Central memory CD8-positive, alpha-beta T cell (primary cell): ENCODE measurements around the gene APBB3.
"Not testable (repeated sequence)": the region's sequence is repeated elsewhere in the genome, so short reads cannot be mapped to it uniquely, and the experiment has no call there.

ENCODE experiments used
- ATAC-seq: fragments of 150-1000 bp; cut with Tn5 transposase; replicated peaks from 2 replicates; pipeline ENCODE4 v1.10.0; 2022; ENCODE audit warnings: mild to moderate bottlenecking, moderate FRiP score, moderate number of reproducible peaks; ENCODE audit not compliant: poor library complexity, severe bottlenecking; ENCODE audit errors: extremely low read depth
- DNase-seq, 2 donors: peaks; one replicate each; pipeline ENCODE4 v3.0.0; 2021; ENCODE audit warnings: low spot score in 2 of 2
- H3K27ac Mint-ChIP-seq: one replicate; pipeline ENCODE4 v1.8.0; 2022; ENCODE audit warnings: low read depth, mild to moderate bottlenecking, moderate library complexity, mixed read lengths
- H3K27me3 Mint-ChIP-seq: one replicate; pipeline ENCODE4 v1.8.0; 2022; ENCODE audit warnings: mixed read lengths
- H3K36me3 Mint-ChIP-seq: one replicate; pipeline ENCODE4 v1.8.0; 2022; ENCODE audit warnings: mild to moderate bottlenecking, moderate library complexity, mixed read lengths; ENCODE audit not compliant: insufficient read depth
- H3K4me1 Mint-ChIP-seq: one replicate; pipeline ENCODE4 v1.8.0; 2022; ENCODE audit warnings: mixed read lengths
- H3K4me3 Mint-ChIP-seq: one replicate; pipeline ENCODE4 v1.8.0; 2022; ENCODE audit warnings: mild to moderate bottlenecking, moderate library complexity, mixed read lengths
- H3K9me3 Mint-ChIP-seq: one replicate; pipeline ENCODE4 v1.8.0; 2022; ENCODE audit warnings: mixed read lengths

Gene APBB3

DNA sequence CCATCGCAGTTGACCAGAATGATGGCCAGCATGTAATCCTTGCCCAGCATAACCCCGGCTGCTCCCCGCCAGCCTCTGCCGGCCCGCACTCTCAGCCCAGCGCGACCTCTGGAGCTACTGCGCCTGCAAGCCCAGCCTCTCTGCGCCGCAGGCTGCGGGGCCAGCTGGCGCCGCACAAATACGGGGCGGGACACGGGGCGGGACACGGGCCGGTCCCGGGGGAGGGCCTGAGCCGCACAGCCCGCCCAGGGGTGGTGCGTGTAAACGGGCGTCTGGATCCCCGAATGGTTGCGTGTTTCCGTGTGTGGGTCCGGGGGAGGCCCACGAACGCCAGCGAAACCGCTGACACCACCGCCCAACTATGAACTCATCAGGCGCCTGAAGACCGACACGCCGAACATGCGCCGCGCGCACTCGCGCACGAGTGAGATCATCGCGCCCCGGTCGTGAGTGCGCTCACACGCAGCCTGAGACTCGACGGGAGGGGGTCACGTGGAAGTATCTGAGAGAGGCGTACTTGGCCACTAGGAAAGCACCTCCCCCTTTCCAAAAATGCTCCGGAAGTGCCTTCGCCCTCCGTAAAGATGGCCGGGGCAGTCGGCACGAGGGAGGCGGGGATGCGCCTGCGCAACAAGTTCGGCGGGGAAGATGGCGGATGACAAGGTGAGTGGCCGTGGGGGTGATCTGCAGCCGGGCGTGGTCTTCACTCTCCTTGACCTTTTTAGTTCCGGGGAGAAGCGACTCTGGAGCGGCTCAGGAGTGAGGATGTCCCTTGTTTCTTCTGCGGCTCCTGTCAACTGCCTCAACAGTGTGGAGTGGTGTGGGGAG lies at the start of gene APBB3, which contains the start of gene SLC35A4:
Gene APBB3, minus strand, starts transcription at position 403 of the 828 bp plus-strand sequence. Its CDS starts 353 bp downstream, at position 50.
Gene SLC35A4, plus strand, starts transcription at position 633 of the 828 bp plus-strand sequence. CDS start 2,342 bp downstream, outside the sequence.
- Mint-ChIP-seq H3K27me3 (no peaks in the 10 kb centered on the region), H3K36me3 (peaks cover 12% of the 10 kb centered on the region), H3K4me1 (peaks cover 53% of the 10 kb centered on the region), H3K9me3 (no peaks in the 10 kb centered on the region), H3K27ac (peak within 1 kb of the TSS; percentile 96), H3K4me3 (peak within 1 kb of the TSS; percentile 88)
- DNase-seq (peak; percentile 90 to 98), ATAC-seq (peak; percentile 88)

DNA sequence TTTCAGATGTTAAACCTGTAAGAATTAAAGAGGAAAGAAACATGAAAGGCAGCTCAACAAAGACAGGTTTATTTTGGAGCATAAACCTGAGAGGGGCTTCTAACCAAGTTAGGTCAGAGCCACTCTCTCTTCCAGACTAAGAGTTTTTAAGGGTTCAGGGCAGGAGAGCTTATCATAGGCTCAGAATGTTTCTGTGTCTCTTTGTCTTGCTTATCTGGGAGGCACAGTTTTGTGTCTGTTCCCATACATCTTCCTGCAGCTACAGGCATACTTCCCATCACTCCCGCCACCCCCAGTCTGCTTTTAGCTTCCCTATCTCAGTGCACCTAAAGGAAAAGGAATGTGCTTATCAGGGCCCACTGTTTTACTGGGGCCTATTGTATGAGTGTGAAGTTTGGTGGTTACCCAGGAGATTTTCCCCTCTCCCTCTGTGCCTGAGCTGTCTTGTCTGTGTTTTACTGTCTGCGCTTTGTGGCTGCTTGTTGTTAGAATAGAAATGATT lies 46.7 kb upstream of the APBB3 start:
- no peak overlapping the region for H3K27ac Mint-ChIP-seq
- no peaks in the 10 kb centered on the region for H3K9me3 Mint-ChIP-seq
- no peaks in the 10 kb centered on the region for H3K36me3 Mint-ChIP-seq
- ATAC-seq (no peak), DNase-seq (no peak)
- no peaks in the 10 kb centered on the region for H3K4me1 Mint-ChIP-seq
- H3K27me3 Mint-ChIP-seq: peaks cover 34% of the 10 kb centered on the region
- no peak overlapping the region for H3K4me3 Mint-ChIP-seq

DNA sequence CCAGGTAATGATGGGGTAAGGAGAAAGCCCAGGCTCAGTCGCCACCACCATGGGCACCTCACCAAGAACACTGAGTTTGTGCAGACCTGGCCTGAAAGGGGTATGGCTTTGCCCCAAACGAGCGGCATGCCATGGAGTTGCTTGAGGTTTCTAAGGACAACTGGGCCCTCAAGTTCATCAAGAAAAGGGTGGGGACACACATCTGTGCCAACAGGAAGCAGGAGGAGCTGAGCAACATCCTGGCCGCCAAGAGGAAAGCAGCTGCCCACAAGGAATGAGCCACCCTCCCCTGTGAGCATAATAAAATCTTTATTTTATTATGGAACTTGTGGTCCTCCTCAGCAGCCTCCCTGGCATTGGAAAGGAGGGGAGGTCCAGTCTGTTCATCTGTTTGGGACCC lies 44.7 kb upstream of the APBB3 start:
- Mint-ChIP-seq H3K4me3 (no peak overlapping the region), H3K4me1 (no peaks in the 10 kb centered on the region), H3K36me3 (no peaks in the 10 kb centered on the region), H3K27ac (no peak overlapping the region), H3K9me3 (no peaks in the 10 kb centered on the region), H3K27me3 (peaks cover 34% of the 10 kb centered on the region)
- ATAC-seq (no peak), DNase-seq (no peak)

- Mint-ChIP-seq H3K36me3 (no peaks in the 10 kb centered on the region), H3K4me1 (no peaks in the 10 kb centered on the region), H3K27me3 (peaks cover 31% of the 10 kb centered on the region), H3K9me3 (no peaks in the 10 kb centered on the region), H3K4me3 (no peak overlapping the region), H3K27ac (no peak overlapping the region)
- ATAC-seq (no peak), DNase-seq (no peak)
Measured at GRCh38 chr5:140608722-140609121, 44.3 kb upstream of the APBB3 start.

GRCh38 chr5:140607031-140607430 lies 42.6 kb upstream of the APBB3 start:
- no peak for DNase-seq
- Mint-ChIP-seq H3K4me1 (no peaks in the 10 kb centered on the region), H3K27me3 (peaks cover 14% of the 10 kb centered on the region), H3K9me3 (no peaks in the 10 kb centered on the region), H3K36me3 (no peaks in the 10 kb centered on the region), H3K27ac (no peak overlapping the region), H3K4me3 (no peak overlapping the region)
- ATAC-seq: no peak

- no peak for ATAC-seq
- H3K36me3 Mint-ChIP-seq: no peaks in the 10 kb centered on the region
- DNase-seq: no peak
- no peaks in the 10 kb centered on the region for H3K9me3 Mint-ChIP-seq
- peaks cover 3% of the 10 kb centered on the region for H3K27me3 Mint-ChIP-seq
- H3K27ac Mint-ChIP-seq: no peak overlapping the region
- H3K4me3 Mint-ChIP-seq: no peak overlapping the region
- no peaks in the 10 kb centered on the region for H3K4me1 Mint-ChIP-seq
Measured at GRCh38 chr5:140605879-140606278, 41.5 kb upstream of the APBB3 start.

DNA sequence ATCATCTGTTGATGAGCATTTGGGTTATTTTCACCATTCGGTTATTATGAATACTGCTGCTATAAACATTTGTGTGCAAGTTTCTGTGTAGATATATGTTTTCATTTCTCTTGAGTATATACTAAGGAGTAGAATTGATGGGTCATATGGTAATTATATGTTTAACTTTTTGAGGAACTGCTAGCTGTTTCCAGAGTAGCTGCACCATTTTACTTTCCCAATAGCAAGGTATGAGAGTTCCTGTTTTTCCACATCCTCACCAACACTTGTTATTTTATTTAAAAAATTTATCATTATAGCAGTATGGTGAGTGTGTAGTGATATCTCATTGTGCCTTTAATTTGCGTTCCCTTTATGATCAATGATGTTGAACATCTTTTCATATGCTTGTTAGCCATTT lies 39.3 kb upstream of the APBB3 start:
- no peak overlapping the region for H3K4me3 Mint-ChIP-seq
- H3K9me3 Mint-ChIP-seq: no peaks in the 10 kb centered on the region
- no peaks in the 10 kb centered on the region for H3K4me1 Mint-ChIP-seq
- ATAC-seq: no peak
- no peaks in the 10 kb centered on the region for H3K27me3 Mint-ChIP-seq
- DNase-seq: no peak
- no peak overlapping the region for H3K27ac Mint-ChIP-seq
- H3K36me3 Mint-ChIP-seq: no peaks in the 10 kb centered on the region

DNA sequence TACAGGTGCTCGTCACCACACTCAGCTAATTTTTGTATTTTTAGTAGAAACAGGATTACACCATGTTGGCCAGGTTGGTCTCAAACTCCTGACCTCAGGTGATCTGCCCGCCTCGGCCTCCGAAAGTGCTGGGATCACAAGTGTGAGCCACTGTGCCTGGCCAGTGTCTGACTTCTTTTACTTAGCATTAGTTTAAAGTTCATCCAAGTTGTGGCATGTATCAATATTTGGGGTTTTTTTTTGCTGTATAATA lies 39.0 kb upstream of the APBB3 start:
- not testable (repeated sequence) for H3K27ac Mint-ChIP-seq, H3K4me1 Mint-ChIP-seq

DNA sequence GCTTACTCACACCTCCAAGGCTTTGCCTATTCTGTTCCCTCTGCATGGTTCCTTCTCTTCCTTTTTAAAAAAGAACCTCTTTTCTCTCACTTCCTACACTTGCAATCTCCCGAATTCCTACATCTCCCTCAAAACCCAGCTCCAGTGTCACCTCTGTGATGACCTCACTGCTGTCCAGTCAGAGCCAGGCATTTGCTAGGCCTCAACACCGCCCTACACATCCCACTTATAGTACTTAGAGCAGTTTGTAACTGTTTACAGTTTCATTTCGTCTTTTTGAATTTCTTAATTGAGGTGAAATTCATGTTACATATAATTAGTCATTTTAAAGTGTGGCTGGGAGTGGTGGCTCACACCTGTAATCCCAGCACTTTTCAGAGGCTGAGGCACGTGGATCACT lies 37.7 kb upstream of the APBB3 start:
- H3K4me1 Mint-ChIP-seq: no peaks in the 10 kb centered on the region
- no peak for DNase-seq
- H3K9me3 Mint-ChIP-seq: no peaks in the 10 kb centered on the region

More for the DNA sequence above, 39.0 kb upstream of the APBB3 start:
- not testable (repeated sequence) for H3K27me3 Mint-ChIP-seq, H3K9me3 Mint-ChIP-seq, H3K36me3 Mint-ChIP-seq, DNase-seq, ATAC-seq, H3K4me3 Mint-ChIP-seq

GRCh38 chr5:140600096-140600495 lies 35.7 kb upstream of the APBB3 start:
- Mint-ChIP-seq H3K27ac (no peak overlapping the region), H3K4me1 (no peaks in the 10 kb centered on the region), H3K36me3 (no peaks in the 10 kb centered on the region), H3K9me3 (no peaks in the 10 kb centered on the region), H3K27me3 (no peaks in the 10 kb centered on the region), H3K4me3 (no peak overlapping the region)
- no peak for ATAC-seq
- no peak for DNase-seq

More for the DNA sequence above, 37.7 kb upstream of the APBB3 start:
- H3K4me3 Mint-ChIP-seq: no peak overlapping the region
- ATAC-seq: no peak
- H3K36me3 Mint-ChIP-seq: no peaks in the 10 kb centered on the region
- no peaks in the 10 kb centered on the region for H3K27me3 Mint-ChIP-seq
- H3K27ac Mint-ChIP-seq: no peak overlapping the region

DNA sequence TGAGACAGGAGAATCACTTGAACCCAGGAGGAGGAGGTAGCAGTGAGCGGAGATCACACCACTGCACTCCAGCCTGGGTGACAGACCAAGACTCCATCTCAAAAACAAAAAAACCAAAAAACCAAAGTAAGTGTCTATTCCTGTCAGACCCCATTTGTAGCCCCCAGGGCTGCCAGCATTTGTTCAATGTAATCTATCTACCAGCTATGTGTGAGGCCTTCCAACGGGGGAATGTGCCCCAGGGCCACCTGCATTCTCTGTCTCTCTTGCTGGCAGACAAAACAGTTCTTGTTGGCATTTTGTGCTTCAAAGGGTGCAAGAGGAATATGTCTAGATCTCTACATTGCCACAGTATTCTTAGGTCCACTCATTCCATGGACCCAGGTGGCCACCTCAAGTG lies 34.4 kb upstream of the APBB3 start:
- Mint-ChIP-seq H3K4me3 (no peak overlapping the region), H3K9me3 (no peaks in the 10 kb centered on the region), H3K36me3 (no peaks in the 10 kb centered on the region), H3K4me1 (no peaks in the 10 kb centered on the region), H3K27ac (no peak overlapping the region), H3K27me3 (no peaks in the 10 kb centered on the region)
- ATAC-seq (no peak), DNase-seq (no peak)

DNA sequence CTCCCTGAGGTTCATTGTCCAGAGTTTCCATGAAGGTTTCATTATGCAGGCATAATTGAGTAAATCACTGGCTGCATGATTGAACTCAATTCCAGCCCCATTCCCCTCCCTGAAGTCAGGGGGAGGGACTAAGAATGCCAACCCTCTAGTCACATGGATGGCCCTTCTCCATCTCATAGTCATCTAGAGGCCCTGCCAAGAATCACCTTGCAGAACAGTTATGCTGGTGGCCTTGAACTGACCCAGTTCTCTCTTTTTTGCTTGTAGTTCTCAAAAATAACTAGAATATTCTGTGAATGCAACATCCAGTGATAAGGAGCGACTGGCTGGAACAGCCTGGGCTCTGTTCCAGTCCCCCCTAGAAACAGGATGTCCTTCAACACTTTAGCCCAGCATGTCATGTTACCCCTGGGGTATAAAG lies 31.9 kb upstream of the APBB3 start:
- ATAC-seq: no peak
- no peaks in the 10 kb centered on the region for H3K27me3 Mint-ChIP-seq
- no peak overlapping the region for H3K27ac Mint-ChIP-seq
- no peaks in the 10 kb centered on the region for H3K36me3 Mint-ChIP-seq
- no peaks in the 10 kb centered on the region for H3K4me1 Mint-ChIP-seq
- no peak overlapping the region for H3K4me3 Mint-ChIP-seq
- H3K9me3 Mint-ChIP-seq: no peaks in the 10 kb centered on the region
- no peak for DNase-seq

GRCh38 chr5:140595538-140596300 lies 31.3 kb upstream of the APBB3 start:
- Mint-ChIP-seq H3K4me1 (no peaks in the 10 kb centered on the region), H3K4me3 (no peak overlapping the region), H3K27me3 (no peaks in the 10 kb centered on the region), H3K27ac (no peak overlapping the region), H3K9me3 (no peaks in the 10 kb centered on the region), H3K36me3 (no peaks in the 10 kb centered on the region)
- ATAC-seq: no peak
- DNase-seq: no peak
